Keratinocyte (primary cell): ENCODE measurements around the gene WDSUB1. TPM values are rescaled to one million over a fixed set of nuclear protein-coding genes. Genes with fewer than 3 reads are reported as not detected.

Experiments used
- DNase-seq: peaks from one replicate; pipeline ENCODE4 v3.0.0-alpha.2; 2011; ENCODE audit warnings: low read depth, missing footprints, low spot score
- FAIRE-seq: peaks from 2 replicates; lab custom pipeline; 2011; peaks lifted over from hg19 to GRCh38; lab: Jason Lieb, UNC
- H2AFZ ChIP-seq: 2 replicates; pipeline ENCODE4 v1.6.0; 2012; ENCODE audit warnings: low read length, control low read depth, inconsistent platforms; ENCODE audit not compliant: control insufficient read depth
- H3K27ac ChIP-seq: 2 replicates; pipeline ENCODE4 v1.5.1; 2011; ENCODE audit warnings: low read length; ENCODE audit not compliant: control insufficient read depth, insufficient read depth
- H3K27me3 ChIP-seq: 3 replicates; pipeline ENCODE4 v1.6.0; 2011; ENCODE audit warnings: low read length; ENCODE audit not compliant: control insufficient read depth, insufficient read depth; ENCODE audit errors: extremely low read depth
- H3K36me3 ChIP-seq, 2 experiments: 2 replicates in 1 of 2; 3 replicates in 1 of 2; pipeline ENCODE4 v1.5.1; 2011; ENCODE audit warnings: low read length in 2 of 2, mild to moderate bottlenecking in 1 of 2; ENCODE audit not compliant: control insufficient read depth in 2 of 2, insufficient read depth in 2 of 2; ENCODE audit errors: extremely low read depth in 1 of 2
- H3K4me1 ChIP-seq: 3 replicates; pipeline ENCODE4 v1.5.1; 2011; ENCODE audit warnings: low read length; ENCODE audit not compliant: control insufficient read depth, insufficient read depth; ENCODE audit errors: extremely low read depth
- H3K4me2 ChIP-seq: 3 replicates; pipeline ENCODE4 v1.6.0; 2011; ENCODE audit warnings: low read depth, low read length; ENCODE audit not compliant: control insufficient read depth, insufficient read depth; ENCODE audit errors: extremely low read depth
- H3K4me3 ChIP-seq, 3 experiments: fragments of 200-600 bp in 1 of 3; sonication (generic) in 1 of 3; 2 replicates in 2 of 3; 3 replicates in 1 of 3; pipeline ENCODE4 v1.5.1; 2011 to 2016; ENCODE audit warnings: low read length in 3 of 3, mild to moderate bottlenecking in 3 of 3, control low read depth in 2 of 3, inconsistent platforms in 1 of 3, low read depth in 1 of 3, mixed read lengths in 1 of 3, mixed run types in 1 of 3, moderate library complexity in 1 of 3; ENCODE audit not compliant: control insufficient read depth in 2 of 3, insufficient read depth in 2 of 3; ENCODE audit errors: extremely low read depth in 1 of 3
- H3K79me2 ChIP-seq: 2 replicates; pipeline ENCODE4 v1.6.0; 2012; ENCODE audit warnings: low read length; ENCODE audit not compliant: control insufficient read depth, insufficient read depth
- H3K9ac ChIP-seq: 3 replicates; pipeline ENCODE4 v1.6.0; 2011; ENCODE audit warnings: low read length; ENCODE audit not compliant: control insufficient read depth, insufficient read depth; ENCODE audit errors: extremely low read depth
- H3K9me1 ChIP-seq: 3 replicates; pipeline ENCODE4 v1.6.0; 2011; ENCODE audit warnings: low read length; ENCODE audit not compliant: control insufficient read depth, insufficient read depth; ENCODE audit errors: extremely low read depth
- H3K9me3 ChIP-seq: 2 replicates; pipeline ENCODE4 v1.5.1; 2012; ENCODE audit warnings: low read depth, low read length; ENCODE audit not compliant: control insufficient read depth
- H4K20me1 ChIP-seq: 3 replicates; pipeline ENCODE4 v1.6.0; 2011; ENCODE audit warnings: low read length; ENCODE audit not compliant: control insufficient read depth, insufficient read depth; ENCODE audit errors: extremely low read depth
- CTCF ChIP-seq, 3 experiments: IDR thresholded peaks in 1 of 3; conservative IDR thresholded peaks in 1 of 3; optimal IDR thresholded peaks in 1 of 3; 2 replicates in 2 of 3; 3 replicates in 1 of 3; pipeline versions ENCODE3 to v1.5.1; 2011; ENCODE audit warnings: low read length in 3 of 3, mild to moderate bottlenecking in 3 of 3, moderate library complexity in 2 of 3, control low read depth in 1 of 3, inconsistent platforms in 1 of 3; ENCODE audit not compliant: insufficient read depth in 2 of 3; ENCODE audit errors: extremely low read depth in 1 of 3
- EZH2 ChIP-seq: IDR thresholded peaks from one replicate; pipeline ENCODE4 v1.6.1; 2012; ENCODE audit warnings: inconsistent platforms, mild to moderate bottlenecking, low read length, moderate library complexity
- dilution Hi-C: fragments of 300-500 bp; cut with MboI; formaldehyde crosslinking; loops from one replicate; pipeline ENCODE4 v1.7.0; 2020; ENCODE audit warnings: low sequenced_read_pairs; ENCODE audit not compliant: extremely low pct_ligation_motif_present
- polyA plus RNA-seq, 5 experiments: library from polyadenylated mRNA; depleted of rRNA in 3 of 5; stranded (reverse) in 3 of 5; stranded (forward) in 1 of 5; unstranded in 1 of 5; fragments of >200 nt; gene quantifications; 1 replicate in 1 of 5; 2 replicates in 3 of 5; 3 replicates in 1 of 5; pipeline versions ENCODE4 v1.2.1 to v1.2.3, GENCODE V29; 2011 to 2012; ENCODE audit warnings: missing spikeins in 2 of 5, low read depth in 1 of 5, low replicate concordance in 1 of 5

WDSUB1 gene
- polyA plus RNA-seq, 1 donor (not counting 4 experiments of a cell fraction or from before 2014, with no cell fraction given), result 4.0 TPM

- Histone ChIP-seq H3K4me1 (peaks cover 4% of the 10 kb centered on the region), H3K27me3 (no peaks in the 10 kb centered on the region), H3K36me3 (peaks cover 0 to 4% of the 10 kb centered on the region in 2 experiments), H3K4me3 (no peak overlapping the region), H3K79me2 (no peaks in the 10 kb centered on the region), H2AFZ (no peak overlapping the region), H3K9me3 (no peaks in the 10 kb centered on the region), H3K9me1 (no peaks in the 10 kb centered on the region), H3K4me2 (no peak overlapping the region), H3K27ac (no peak overlapping the region), H4K20me1 (no peaks in the 10 kb centered on the region), H3K9ac (no peak overlapping the region)
- no peak for DNase-seq
- dilution Hi-C loops, result no loop called here
- TF ChIP-seq EZH2 (no peak), CTCF (optimal IDR thresholded peaks at IDR 0.05 in 1 of 3, IDR thresholded peaks at IDR 0.05 in 1 of 3, conservative IDR thresholded peaks at IDR 0.05 in 1 of 3; ENCODE audit: extremely low read depth in 1 of 3, insufficient read depth in 2 of 3, low read length in 3 of 3) (no peak)
- FAIRE-seq, result no peak
These were observed 24.3 kb downstream of the WDSUB1 start for GRCh38 chr2:159262226-159262625.

GRCh38 chr2:159256159-159256558 lies 30.3 kb downstream of the WDSUB1 start:
- Histone ChIP-seq H3K9me3 (no peaks in the 10 kb centered on the region), H4K20me1 (no peaks in the 10 kb centered on the region), H3K4me3 (no peak overlapping the region), H3K4me2 (no peak overlapping the region), H3K9ac (no peak overlapping the region), H3K36me3 (peaks cover 0 to 4% of the 10 kb centered on the region in 2 experiments), H3K27me3 (no peaks in the 10 kb centered on the region), H3K9me1 (no peaks in the 10 kb centered on the region), H3K4me1 (no peaks in the 10 kb centered on the region), H3K27ac (no peak overlapping the region), H3K79me2 (no peaks in the 10 kb centered on the region), H2AFZ (no peak overlapping the region)
- TF ChIP-seq EZH2, result no peak
- TF ChIP-seq CTCF (optimal IDR thresholded peaks at IDR 0.05 in 1 of 3, IDR thresholded peaks at IDR 0.05 in 1 of 3, conservative IDR thresholded peaks at IDR 0.05 in 1 of 3; ENCODE audit: extremely low read depth in 1 of 3, insufficient read depth in 2 of 3, low read length in 3 of 3), result no peak
- DNase-seq, result no peak
- dilution Hi-C loops, result no loop called here
- FAIRE-seq, result no peak
